ENCODE results near the gene C5. TPM values are rescaled to one million over a fixed set of nuclear protein-coding genes. Genes with fewer than 3 reads are reported as not detected.

C5 gene
- total and polyA plus RNA-seq, 2 donors (not counting 1 experiment from before 2014, with no cell fraction given), result 1.9 to 7.3 TPM

- TF ChIP-seq CTCF (conservative IDR thresholded peaks at IDR 0.05 in 1 of 2, IDR thresholded peaks at IDR 0.05 in 1 of 2; ENCODE audit: low read depth in 1 of 2, low read length in 2 of 2) (no peak), EZH2 (IDR thresholded peaks at IDR 0.05; ENCODE audit: low read length, missing control alignments) (no peak)
- Histone ChIP-seq H3K9ac (ENCODE audit: insufficient read depth, low read length) (peak overlapping the region; percentile 96), H3K27ac (ENCODE audit: insufficient read depth, low read length) (peak overlapping the region; percentile 96), H3K79me2 (ENCODE audit: control insufficient read depth, insufficient read depth, low read length) (no peaks in the 10 kb centered on the region), H3K4me3 (replicated peaks in 1 of 4; ENCODE audit: control extremely low read depth in 1 of 4, insufficient read depth in 1 of 4, low read depth in 3 of 4, low read length in 4 of 4) (peak overlapping the region; percentile 68 to 90 (median 86)), H4K20me1 (ENCODE audit: control insufficient read depth, extremely low read depth, insufficient read depth, low read length) (no peaks in the 10 kb centered on the region), H3K9me3 (ENCODE audit: control insufficient read depth, insufficient read depth, low read depth, low read length) (no peaks in the 10 kb centered on the region), H3K27me3 (ENCODE audit: control insufficient read depth, insufficient read depth, low read length) (no peaks in the 10 kb centered on the region), H3K4me1 (ENCODE audit: control insufficient read depth, extremely low read depth, insufficient read depth, low read length) (no peaks in the 10 kb centered on the region), H3K4me2 (ENCODE audit: extremely low read depth, insufficient read depth, low read length) (peak overlapping the region; percentile 84), H3K36me3 (ENCODE audit: control insufficient read depth, insufficient read depth, low read length) (no peaks in the 10 kb centered on the region), H2AFZ (ENCODE audit: low read length) (peak overlapping the region; percentile 99)
- DNase-seq (ENCODE audit: low read depth in 2 of 2), result peak in 1 of 2 donors; percentile 12
These were observed 25.4 kb upstream of the C5 start for GRCh38 chr9:121075251-121076036.

- no peaks in the 10 kb centered on the region for H3K4me1 ChIP-seq (ENCODE audit: control insufficient read depth, extremely low read depth, insufficient read depth, low read length)
- peak within 1 kb of the TSS; percentile 68 to 90 (median 86) for H3K4me3 ChIP-seq (replicated peaks in 1 of 4; ENCODE audit: control extremely low read depth in 1 of 4, insufficient read depth in 1 of 4, low read depth in 3 of 4, low read length in 4 of 4)
- no peaks in the 10 kb centered on the region for H4K20me1 ChIP-seq (ENCODE audit: control insufficient read depth, extremely low read depth, insufficient read depth, low read length)
- TF ChIP-seq EZH2 (IDR thresholded peaks at IDR 0.05; ENCODE audit: low read length, missing control alignments) (no peak), CTCF (conservative IDR thresholded peaks at IDR 0.05 in 1 of 2, IDR thresholded peaks at IDR 0.05 in 1 of 2; ENCODE audit: low read depth in 1 of 2, low read length in 2 of 2) (no peak)
- no peaks in the 10 kb centered on the region for H3K79me2 ChIP-seq (ENCODE audit: control insufficient read depth, insufficient read depth, low read length)
- H3K9ac ChIP-seq (ENCODE audit: insufficient read depth, low read length), result peak within 1 kb of the TSS; percentile 96
- peak; percentile 84 to 90 for DNase-seq (ENCODE audit: low read depth in 2 of 2)
- H2AFZ ChIP-seq (ENCODE audit: low read length), result peak within 1 kb of the TSS; percentile 99
- H3K27ac ChIP-seq (ENCODE audit: insufficient read depth, low read length), result peak within 1 kb of the TSS; percentile 96
- no peaks in the 10 kb centered on the region for H3K9me3 ChIP-seq (ENCODE audit: control insufficient read depth, insufficient read depth, low read depth, low read length)
- H3K4me2 ChIP-seq (ENCODE audit: extremely low read depth, insufficient read depth, low read length), result peak within 1 kb of the TSS; percentile 84
- H3K36me3 ChIP-seq (ENCODE audit: control insufficient read depth, insufficient read depth, low read length), result no peaks in the 10 kb centered on the region
- H3K27me3 ChIP-seq (ENCODE audit: control insufficient read depth, insufficient read depth, low read length), result no peaks in the 10 kb centered on the region
These were observed 24.5 kb upstream of the C5 start, which contains the start of gene CNTRL for GRCh38 chr9:121074370-121075250. TSS of gene CNTRL (plus strand) at chr9:121074955. CDS start at chr9:121088327, 13,372 bp downstream.

- H3K27ac ChIP-seq (ENCODE audit: insufficient read depth, low read length), result no peak overlapping the region
- H3K9ac ChIP-seq (ENCODE audit: insufficient read depth, low read length), result no peak overlapping the region
- H3K79me2 ChIP-seq (ENCODE audit: control insufficient read depth, insufficient read depth, low read length), result no peaks in the 10 kb centered on the region
- H3K4me2 ChIP-seq (ENCODE audit: extremely low read depth, insufficient read depth, low read length), result peak overlapping the region; percentile 9
- DNase-seq (ENCODE audit: low read depth in 2 of 2), result peak; percentile 56 to 89
- no peaks in the 10 kb centered on the region for H3K36me3 ChIP-seq (ENCODE audit: control insufficient read depth, insufficient read depth, low read length)
- H3K9me3 ChIP-seq (ENCODE audit: control insufficient read depth, insufficient read depth, low read depth, low read length), result no peaks in the 10 kb centered on the region
- H3K27me3 ChIP-seq (ENCODE audit: control insufficient read depth, insufficient read depth, low read length), result no peaks in the 10 kb centered on the region
- H2AFZ ChIP-seq (ENCODE audit: low read length), result peak overlapping the region; percentile 37
- H3K4me3 ChIP-seq (replicated peaks in 1 of 4; ENCODE audit: control extremely low read depth in 1 of 4, insufficient read depth in 1 of 4, low read depth in 3 of 4, low read length in 4 of 4), result peak overlapping the region in 2 of 4 experiments; percentile 21 to 26
- no peaks in the 10 kb centered on the region for H3K4me1 ChIP-seq (ENCODE audit: control insufficient read depth, extremely low read depth, insufficient read depth, low read length)
- H4K20me1 ChIP-seq (ENCODE audit: control insufficient read depth, extremely low read depth, insufficient read depth, low read length), result no peaks in the 10 kb centered on the region
- TF ChIP-seq CTCF (conservative IDR thresholded peaks at IDR 0.05 in 1 of 2, IDR thresholded peaks at IDR 0.05 in 1 of 2; ENCODE audit: low read depth in 1 of 2, low read length in 2 of 2) (no peak), EZH2 (IDR thresholded peaks at IDR 0.05; ENCODE audit: low read length, missing control alignments) (no peak)
These were observed 23.0 kb upstream of the C5 start for GRCh38 chr9:121073038-121073437.

Measured in fibroblast of lung (primary cell).